GM23248 (cell line): Measurements from ENCODE around the gene GPR22. TPM values are rescaled to one million over a fixed set of nuclear protein-coding genes. Genes with fewer than 3 reads are reported as not detected.

ENCODE experiments used
- DNase-seq: peaks from one replicate; pipeline ENCODE4 v3.0.0-alpha.2; 2015
- H2AFZ ChIP-seq: fragments of 200-600 bp; sonication (generic); 2 replicates; pipeline ENCODE4 v1.6.1; 2016; ENCODE audit warnings: antibody characterized with exemption
- H3F3A ChIP-seq: fragments of 200-600 bp; sonication (generic); 2 replicates; pipeline ENCODE4 v1.6.1; 2016; ENCODE audit warnings: mild to moderate bottlenecking, antibody characterized with exemption, mixed run types; ENCODE audit not compliant: insufficient read depth
- H3K27ac ChIP-seq: fragments of 200-600 bp; sonication (generic); 2 replicates; pipeline ENCODE4 v1.5.1; 2016; ENCODE audit warnings: mild to moderate bottlenecking
- H3K27me3 ChIP-seq: fragments of 200-600 bp; sonication (generic); replicated peaks from 2 replicates; pipeline ENCODE4 v1.6.1; 2016; ENCODE audit warnings: mild to moderate bottlenecking; ENCODE audit not compliant: insufficient read depth
- H3K36me3 ChIP-seq: fragments of 200-600 bp; sonication (generic); 2 replicates; pipeline ENCODE4 v1.6.1; 2016; ENCODE audit warnings: low read depth, mild to moderate bottlenecking
- H3K4me1 ChIP-seq: fragments of 200-600 bp; sonication (generic); 2 replicates; pipeline ENCODE4 v1.6.1; 2016; ENCODE audit warnings: mild to moderate bottlenecking; ENCODE audit not compliant: insufficient read depth
- H3K4me2 ChIP-seq: fragments of 200-600 bp; sonication (generic); one replicate; pipeline ENCODE4 v1.6.1; 2016; ENCODE audit warnings: mild to moderate bottlenecking; ENCODE audit not compliant: unreplicated experiment
- H3K4me3 ChIP-seq: fragments of 200-600 bp; sonication (generic); 2 replicates; pipeline ENCODE4 v1.5.1; 2016; ENCODE audit warnings: mild to moderate bottlenecking
- H3K79me2 ChIP-seq: fragments of 200-600 bp; sonication (generic); 2 replicates; pipeline ENCODE4 v1.6.1; 2016; ENCODE audit warnings: mild to moderate bottlenecking; ENCODE audit not compliant: insufficient read depth
- H3K9ac ChIP-seq: fragments of 200-600 bp; sonication (generic); 2 replicates; pipeline ENCODE4 v1.6.1; 2016; ENCODE audit warnings: mild to moderate bottlenecking
- H3K9me2 ChIP-seq: fragments of 200-600 bp; sonication (generic); 2 replicates; pipeline ENCODE4 v1.6.1; 2016; ENCODE audit warnings: mixed run types, mild to moderate bottlenecking, moderate library complexity; ENCODE audit not compliant: insufficient read depth
- H3K9me3 ChIP-seq: fragments of 200-600 bp; sonication (generic); one replicate; pipeline ENCODE4 v1.6.1; 2017; ENCODE audit warnings: low read depth
- H4K20me1 ChIP-seq: fragments of 200-600 bp; sonication (generic); 2 replicates; pipeline ENCODE4 v1.6.0; 2016; ENCODE audit not compliant: insufficient read depth
- EZH2 ChIP-seq: fragments of 200-600 bp; sonication (generic); IDR thresholded peaks from 2 replicates; pipeline ENCODE4 v1.6.1; 2018; ENCODE audit warnings: antibody characterized with exemption, mild to moderate bottlenecking; ENCODE audit not compliant: insufficient read depth, poor library complexity, severe bottlenecking
- EZH2phosphoT487 ChIP-seq: fragments of 200-600 bp; sonication (generic); IDR thresholded peaks from 2 replicates; pipeline ENCODE4 v1.6.1; 2018; ENCODE audit warnings: antibody characterized with exemption, moderate library complexity, mild to moderate bottlenecking, low read depth; ENCODE audit not compliant: insufficient read depth
- WGBS, 2 experiments: methylation state at CpG; one replicate each; pipeline ENCODE4 v1.1.6; 2015 to 2017; ENCODE audit warnings: low lambda C conversion rate in 2 of 2, low coverage in 1 of 2; ENCODE audit errors: missing lambda C conversion rate in 2 of 2; 5-methylcytosine and 5-hydroxymethylcytosine counted together
- in situ Hi-C: fragments of 300-500 bp; cut with MboI; formaldehyde crosslinking; loops from 2 replicates; pipeline ENCODE4 v1.15.0; 2020
- polyA plus RNA-seq: library from polyadenylated mRNA; unstranded; fragments of >200 nt; fragmentation: Nextera tagmentation; extraction: Ambion mirVana; gene quantifications from 2 replicates; pipeline ENCODE4 v1.2.1, GENCODE V29; 2016
- small RNA-seq: library from RNA; depleted of rRNA; stranded (forward); fragments of <200 nt; gene quantifications from one replicate; pipeline ENCODE3, GENCODE V24; 2014; ENCODE audit warnings: low read depth, low replicate concordance
- total RNA-seq: library from RNA; depleted of rRNA; stranded (reverse); fragments of >200 nt; shearing (Covaris generic); gene quantifications from 2 replicates; pipeline ENCODE4 v1.2.3, GENCODE V29; 2014; rRNA removed

GPR22 gene
- total and polyA plus RNA-seq, 2 experiments from 2014 or later: 0.39 TPM; not detected in 1

- in situ Hi-C loops: no loop called here
- Histone ChIP-seq H3K4me1 (no peaks in the 10 kb centered on the region), H3K9me2 (no peaks in the 10 kb centered on the region), H3K9ac (no peak overlapping the region), H3K9me3 (no peaks in the 10 kb centered on the region), H3K79me2 (peaks cover 9% of the 10 kb centered on the region; the same call in 1 of the 2 replicates), H3K27me3 (no peaks in the 10 kb centered on the region), H3K4me2 (no peak overlapping the region), H3K27ac (no peak overlapping the region), H3K4me3 (no peak overlapping the region), H3F3A (no peaks in the 10 kb centered on the region), H2AFZ (no peak overlapping the region), H3K36me3 (peaks cover 5% of the 10 kb centered on the region; the same call in 1 of the 2 replicates), H4K20me1 (no peaks in the 10 kb centered on the region)
- no peak for DNase-seq
- TF ChIP-seq EZH2 (no peak), EZH2phosphoT487 (no peak)
- 96 to 100% methylated on average over 2 of the region's 2 CpGs for WGBS, 2 experiments
These were observed 36.3 kb downstream of the GPR22 start for GRCh38 chr7:107505997-107506673.

GRCh38 chr7:107506674-107507339 lies 37.0 kb downstream of the GPR22 start:
- Histone ChIP-seq H3K9me2 (no peaks in the 10 kb centered on the region), H3K27ac (no peak overlapping the region), H3F3A (no peaks in the 10 kb centered on the region), H4K20me1 (no peaks in the 10 kb centered on the region), H3K9me3 (no peaks in the 10 kb centered on the region), H3K4me3 (no peak overlapping the region), H3K4me2 (no peak overlapping the region), H3K27me3 (no peaks in the 10 kb centered on the region), H3K9ac (no peak overlapping the region), H3K79me2 (peaks cover 9% of the 10 kb centered on the region; the same call in 1 of the 2 replicates), H3K36me3 (peaks cover 5% of the 10 kb centered on the region; the same call in 1 of the 2 replicates), H2AFZ (no peak overlapping the region), H3K4me1 (no peaks in the 10 kb centered on the region)
- in situ Hi-C loops: no loop called here
- TF ChIP-seq EZH2phosphoT487 (no peak), EZH2 (no peak)
- peak; percentile 1 for DNase-seq
- 77 to 83% methylated on average over 7 of the region's 7 CpGs for WGBS, 2 experiments

Small RNAs within 50 kb of the gene (small RNA-seq; reads per million reads assigned to genes)
- gene AC002381.1: not detected

Other genes with a start within 250 kb of the GPR22 start
- gene COG5, start 93.9 kb downstream of the GPR22 start, total RNA-seq: 26.0 and 53.6 TPM in 2 replicates
- gene COG5, start 93.9 kb downstream of the GPR22 start, polyA plus RNA-seq: 20.7 and 22.9 TPM in 2 replicates
- gene DUS4L, start 93.9 kb downstream of the GPR22 start, total RNA-seq: 2.5 and 7.6 TPM in 2 replicates
- gene DUS4L, start 93.9 kb downstream of the GPR22 start, polyA plus RNA-seq: 3.2 and 4.2 TPM in 2 replicates
- 138 and 222 TPM in 2 replicates for gene BCAP29, start 110.2 kb downstream of the GPR22 start, total RNA-seq
- 106 and 115 TPM in 2 replicates for gene BCAP29, start 110.2 kb downstream of the GPR22 start, polyA plus RNA-seq
- 0.25 and 0.43 TPM in 2 replicates for gene SLC26A4, start 190.8 kb downstream of the GPR22 start, total RNA-seq
- gene SLC26A4, start 190.8 kb downstream of the GPR22 start, polyA plus RNA-seq: 0.10 and 0.24 TPM in 2 replicates